Spleen (tissue), 11 donors: ENCODE measurements around the gene UQCR10. TPM values are rescaled to one million over a fixed set of nuclear protein-coding genes. Genes with fewer than 3 reads are reported as not detected.
A peak's percentile ranks its signal among the peaks of the same experiment; 100 is the strongest.

Experiments
- DNase-seq: peaks from one replicate; pipeline ENCODE4 v3.0.0-alpha.2; 2020
- H3K27ac ChIP-seq, 8 donors: fragments of 200-600 bp; sonication (generic) in 7 of 8; 1 replicate in 4 of 8; 2 replicates in 4 of 8; pipeline versions ENCODE4 v1.5.0 to v1.8.0; 2016 to 2021; ENCODE audit warnings: inconsistent platforms in 4 of 8, mild to moderate bottlenecking in 4 of 8, moderate library complexity in 1 of 8
- H3K27me3 ChIP-seq, 7 donors: fragments of 200-600 bp; sonication (generic) in 6 of 7; replicated peaks in 1 of 7; 1 replicate in 4 of 7; 2 replicates in 3 of 7; pipeline versions ENCODE4 v1.5.0 to v1.8.0; 2016 to 2021; ENCODE audit warnings: inconsistent platforms in 3 of 7, mild to moderate bottlenecking in 1 of 7
- H3K36me3 ChIP-seq, 6 donors: fragments of 200-600 bp; sonication (generic) in 5 of 6; 1 replicate in 4 of 6; 2 replicates in 2 of 6; pipeline versions ENCODE4 v1.5.0 to v1.8.0; 2016 to 2021; ENCODE audit warnings: inconsistent platforms in 2 of 6
- H3K4me1 ChIP-seq, 6 donors: fragments of 200-600 bp; sonication (generic) in 5 of 6; 1 replicate in 3 of 6; 2 replicates in 3 of 6; pipeline versions ENCODE4 v1.5.0 to v1.8.0; 2016 to 2021; ENCODE audit warnings: inconsistent platforms in 3 of 6
- H3K4me3 ChIP-seq, 8 donors: fragments of 200-600 bp; sonication (generic) in 7 of 8; 1 replicate in 4 of 8; 2 replicates in 4 of 8; pipeline versions ENCODE4 v1.5.0 to v1.8.0; 2016 to 2021; ENCODE audit warnings: inconsistent platforms in 4 of 8, mild to moderate bottlenecking in 4 of 8, moderate library complexity in 2 of 8
- H3K9me3 ChIP-seq, 8 donors: fragments of 200-600 bp; sonication (generic) in 7 of 8; 1 replicate in 4 of 8; 2 replicates in 4 of 8; pipeline versions ENCODE4 v1.5.0 to v1.8.0; 2016 to 2021; ENCODE audit warnings: inconsistent platforms in 4 of 8
- POLR2A ChIP-seq, 3 donors: fragments of 450-650 bp; IDR thresholded peaks; one replicate each; pipeline ENCODE4 v1.5.1; 2017; ENCODE audit warnings: antibody characterized with exemption in 3 of 3, mild to moderate bottlenecking in 1 of 3
- POLR2AphosphoS5 ChIP-seq, 3 donors: sonication (generic); formaldehyde crosslinking; IDR thresholded peaks; one replicate each; pipeline ENCODE4 v1.5.1; 2017; ENCODE audit warnings: antibody characterized with exemption in 3 of 3
- WGBS, 5 donors: extraction: QIAGEN DNeasy Blood & Tissue Kit in 3 of 5; methylation state at CpG; one replicate each; pipeline versions ENCODE4 v1.1.5 to v1.1.7; 2013 to 2018; 5-methylcytosine and 5-hydroxymethylcytosine counted together
- intact Hi-C: fragments of 100-400 bp; cut with DNase I; formaldehyde crosslinking; loops from one replicate; pipeline ENCODE4 v1.15.0; 2023; ENCODE audit warnings: low total_unique reads
- polyA plus RNA-seq, 3 donors: library from polyadenylated mRNA; stranded (reverse); fragments of 200-250 nt; gene quantifications; one replicate each; pipeline ENCODE4 v1.2.1, GENCODE V29; 2013
- total RNA-seq, 7 donors: library from RNA; depleted of rRNA in 3 of 7; stranded (reverse); fragments of >200 nt in 3 of 7; fragmentation: NEBNext Ultra II Directional in 4 of 7; extraction: Animal tissue kit (Norgen Biotek cat#: 25700) in 4 of 7; gene quantifications; one replicate each; pipeline versions ENCODE4 v1.1.0 to v1.2.1, GENCODE V29; 2016 to 2021
- TF ChIP-seq, protein P1 (sequence below), 11 experiments: fragments of 200-600 bp in 7 of 11; fragments of 450-650 bp in 4 of 11; sonication (generic) in 4 of 11; IDR thresholded peaks in 8 of 11; conservative IDR thresholded peaks in 3 of 11; 1 replicate in 7 of 11; 2 replicates in 4 of 11; pipeline versions ENCODE4 v1.4.0 to v1.8.0; 2016 to 2021; ENCODE audit warnings: antibody characterized with exemption in 11 of 11, inconsistent platforms in 4 of 11, mild to moderate bottlenecking in 1 of 11
- donor health status: healthy with polysubstance abuse.
- donor health status: DM: no; HTN: no; CAD: no; lungs with moderate emphysema.
- donor health status: DM: no; HTN: no; CAD: no.
- donor health status: Bipolar disorder and iron deficiency.
- donor health status: healthy.
- donor health status: DM: no; HTN: no; CAD: no.
- donor health status: DM: yes; HTN: yes; CAD: no.

The UQCR10 gene
- total and polyA plus RNA-seq, 10 donors: 32.8 to 174 (median 59.3) TPM

DNA sequence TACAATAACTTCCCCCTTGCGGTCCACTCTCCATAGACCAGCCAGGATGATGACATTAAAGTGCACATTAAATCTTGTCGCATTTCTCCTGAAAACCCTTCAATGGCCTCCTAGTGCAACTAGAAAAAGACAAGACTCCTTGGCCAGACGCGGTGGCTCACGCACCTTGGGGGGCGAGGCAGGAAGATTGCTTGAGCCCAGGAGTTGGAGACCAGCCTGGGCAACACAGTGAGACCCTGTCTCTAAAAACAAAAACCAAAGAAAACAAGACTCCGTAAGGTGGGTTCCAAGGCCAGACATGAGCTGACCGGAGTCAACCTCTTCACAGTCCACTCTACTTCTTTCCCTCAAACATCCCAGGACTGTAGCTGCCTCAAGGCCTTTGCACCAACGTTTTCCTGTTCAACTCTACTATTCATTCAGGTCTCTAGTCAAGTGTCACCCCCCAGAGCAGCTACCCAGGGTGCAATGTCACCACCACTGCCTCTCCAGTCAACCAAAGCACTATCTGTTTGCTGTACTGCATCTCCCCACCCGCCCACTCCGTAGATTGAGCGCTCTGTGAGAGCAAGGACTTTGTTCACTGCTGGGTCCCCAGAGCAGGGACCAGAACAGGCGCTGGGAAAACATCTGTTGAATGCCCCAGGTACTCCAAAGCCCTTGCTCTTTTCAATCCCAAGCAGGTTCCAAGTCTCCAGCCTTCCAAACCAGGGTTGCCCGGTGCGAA is 1.1 kb upstream of the UQCR10 start:
- intact Hi-C loops: no loop called here
- WGBS, 5 donors: 49 to 62% (median 52%) methylated on average over 15 of the region's 15 CpGs
- Histone ChIP-seq H3K9me3 (no peaks in the 10 kb centered on the region), H3K4me1 (peaks cover 18 to 56% (median 35%) of the 10 kb centered on the region in 6 donors), H3K36me3 (peaks cover 0 to 25% (median 18%) of the 10 kb centered on the region in 6 donors), H3K27me3 (no peaks in the 10 kb centered on the region), H3K4me3 (peak overlapping the region; percentile 67 to 99 (median 89)), H3K27ac (peak overlapping the region; percentile 14 to 93 (median 86))
- DNase-seq: no peak
- TF ChIP-seq POLR2A (IDR thresholded peaks at IDR 0.05) (no peak), POLR2AphosphoS5 (IDR thresholded peaks at IDR 0.05) (no peak)
- TF ChIP-seq, protein P1, sequence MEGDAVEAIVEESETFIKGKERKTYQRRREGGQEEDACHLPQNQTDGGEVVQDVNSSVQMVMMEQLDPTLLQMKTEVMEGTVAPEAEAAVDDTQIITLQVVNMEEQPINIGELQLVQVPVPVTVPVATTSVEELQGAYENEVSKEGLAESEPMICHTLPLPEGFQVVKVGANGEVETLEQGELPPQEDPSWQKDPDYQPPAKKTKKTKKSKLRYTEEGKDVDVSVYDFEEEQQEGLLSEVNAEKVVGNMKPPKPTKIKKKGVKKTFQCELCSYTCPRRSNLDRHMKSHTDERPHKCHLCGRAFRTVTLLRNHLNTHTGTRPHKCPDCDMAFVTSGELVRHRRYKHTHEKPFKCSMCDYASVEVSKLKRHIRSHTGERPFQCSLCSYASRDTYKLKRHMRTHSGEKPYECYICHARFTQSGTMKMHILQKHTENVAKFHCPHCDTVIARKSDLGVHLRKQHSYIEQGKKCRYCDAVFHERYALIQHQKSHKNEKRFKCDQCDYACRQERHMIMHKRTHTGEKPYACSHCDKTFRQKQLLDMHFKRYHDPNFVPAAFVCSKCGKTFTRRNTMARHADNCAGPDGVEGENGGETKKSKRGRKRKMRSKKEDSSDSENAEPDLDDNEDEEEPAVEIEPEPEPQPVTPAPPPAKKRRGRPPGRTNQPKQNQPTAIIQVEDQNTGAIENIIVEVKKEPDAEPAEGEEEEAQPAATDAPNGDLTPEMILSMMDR (IDR thresholded peaks at IDR 0.05 in 8 of 11, conservative IDR thresholded peaks at IDR 0.05 in 3 of 11): no peak

DNA sequence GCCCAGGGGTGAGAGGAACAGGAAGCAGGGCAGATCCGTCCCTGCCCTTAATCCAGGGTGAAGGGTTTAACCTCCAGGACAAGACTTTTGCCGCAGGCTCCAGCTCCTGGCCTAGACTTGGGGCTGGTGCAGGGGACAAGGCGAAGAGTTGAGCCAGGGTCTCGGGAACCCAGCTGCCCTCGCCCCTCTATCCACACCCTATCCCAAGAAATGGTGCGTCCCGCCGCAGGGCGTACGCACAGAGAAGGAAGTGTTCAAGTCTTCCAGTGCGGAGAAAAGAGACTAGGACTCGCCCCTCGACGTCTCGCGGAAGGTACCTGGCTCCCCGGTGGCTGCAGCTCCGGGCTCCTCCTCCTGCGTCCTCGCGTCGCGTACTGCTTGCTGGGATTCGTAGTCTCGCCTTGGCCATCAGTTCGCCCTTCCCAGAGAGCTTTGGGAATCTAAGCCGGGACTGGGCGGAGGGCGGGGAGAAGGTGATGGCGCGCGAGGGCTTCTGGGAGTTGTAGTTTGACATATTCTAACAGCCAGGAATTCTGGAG is 468 bp upstream of the UQCR10 start, which contains the start of gene ZMAT5:
TSS of gene ZMAT5 (minus strand) at position 376 of the 539 bp plus-strand sequence. CDS start 18,463 bp downstream, outside the sequence.
- peaks cover 0 to 31% (median 22%) of the 10 kb centered on the region in 6 donors for H3K36me3 ChIP-seq
- peak in 2 of 3 donors; percentile 89 to 91 for TF ChIP-seq POLR2AphosphoS5 (IDR thresholded peaks at IDR 0.05)
- TF ChIP-seq POLR2A (IDR thresholded peaks at IDR 0.05): peak in 2 of 3 donors; percentile 31 to 39
- TF ChIP-seq, protein P1 (IDR thresholded peaks at IDR 0.05 in 8 of 11, conservative IDR thresholded peaks at IDR 0.05 in 3 of 11): peak in 2 of 11 experiments; percentile 9 to 19
- no peaks in the 10 kb centered on the region for H3K27me3 ChIP-seq
- H3K4me1 ChIP-seq: peaks cover 18 to 56% (median 35%) of the 10 kb centered on the region in 6 donors
- H3K27ac ChIP-seq: peak within 1 kb of the TSS; percentile 14 to 93 (median 86)
- no peaks in the 10 kb centered on the region for H3K9me3 ChIP-seq
- DNase-seq: peak; percentile 98
- H3K4me3 ChIP-seq: peak within 1 kb of the TSS; percentile 71 to 99 (median 89)
- 0 to 1% (median 0%) methylated on average over 23 to 32 of the region's 32 CpGs for WGBS, 5 donors
- intact Hi-C loops: no loop called here

DNA sequence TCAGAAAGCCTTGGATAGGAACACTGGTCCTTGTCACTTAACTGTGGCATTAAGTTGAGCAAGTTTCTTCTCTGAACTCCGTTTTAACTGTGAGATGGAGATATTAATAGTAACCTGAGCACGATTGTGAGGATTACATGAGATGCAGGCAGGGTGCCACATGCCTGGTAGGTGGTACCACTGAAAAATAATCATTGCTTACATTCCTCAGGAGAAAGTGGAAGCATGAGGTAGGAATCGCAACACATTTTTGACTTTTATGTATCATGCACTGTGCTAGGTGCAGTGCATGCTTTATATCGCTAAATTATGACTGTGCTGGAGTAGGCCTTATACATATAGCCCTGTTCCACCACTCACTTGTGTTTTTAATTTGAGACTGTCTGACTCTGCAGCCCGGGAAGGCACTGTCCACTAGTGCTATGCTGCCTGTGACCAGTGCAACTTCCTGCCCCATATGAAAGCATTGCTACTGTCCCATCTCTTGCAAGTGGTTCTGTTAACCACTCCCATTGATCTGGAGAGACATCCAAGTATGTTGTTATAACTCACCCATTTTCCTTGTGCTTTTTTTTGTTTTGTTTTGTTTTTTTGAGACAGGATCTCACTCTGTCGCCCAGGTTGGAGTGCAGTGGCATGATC is 1.0 kb downstream of the UQCR10 start:
- WGBS, 5 donors: 46 to 54% (median 50%) methylated on average over 6 of the region's 6 CpGs
- intact Hi-C loops: no loop called here

More for the DNA sequence above, 1.0 kb downstream of the UQCR10 start:
- Histone ChIP-seq H3K36me3 (peaks cover 0 to 40% (median 22%) of the 10 kb centered on the region in 6 donors), H3K9me3 (no peaks in the 10 kb centered on the region), H3K27ac (peak overlapping the region in 4 of 8 donors; percentile 85 to 93 (median 90)), H3K4me1 (peaks cover 18 to 56% (median 35%) of the 10 kb centered on the region in 6 donors), H3K27me3 (no peaks in the 10 kb centered on the region), H3K4me3 (peak overlapping the region; percentile 71 to 99 (median 89))
- no peak for DNase-seq
- TF ChIP-seq POLR2AphosphoS5 (IDR thresholded peaks at IDR 0.05): no peak
- TF ChIP-seq, protein P1 (IDR thresholded peaks at IDR 0.05 in 8 of 11, conservative IDR thresholded peaks at IDR 0.05 in 3 of 11): no peak
- TF ChIP-seq POLR2A (IDR thresholded peaks at IDR 0.05): no peak
